PFSK-1 (cell line): Measurements from ENCODE around the gene RFPL4A.

Experiments used
- POLR2AphosphoS5 ChIP-seq: IDR thresholded peaks from 2 replicates; pipeline ENCODE4 v1.6.1; 2012; ENCODE audit warnings: low read depth, mild to moderate bottlenecking, control low read depth, low read length, moderate library complexity
- TF ChIP-seq, protein P1 (sequence below), 2 experiments: IDR thresholded peaks; 2 replicates each; pipeline versions ENCODE4 v1.6.1 to v1.8.0; 2011 to 2012; ENCODE audit warnings: low read depth in 2 of 2, low read length in 2 of 2, control low read depth in 1 of 2, inconsistent platforms in 1 of 2, mild to moderate bottlenecking in 1 of 2, moderate library complexity in 1 of 2; ENCODE audit not compliant: insufficient read depth in 1 of 2

DNA sequence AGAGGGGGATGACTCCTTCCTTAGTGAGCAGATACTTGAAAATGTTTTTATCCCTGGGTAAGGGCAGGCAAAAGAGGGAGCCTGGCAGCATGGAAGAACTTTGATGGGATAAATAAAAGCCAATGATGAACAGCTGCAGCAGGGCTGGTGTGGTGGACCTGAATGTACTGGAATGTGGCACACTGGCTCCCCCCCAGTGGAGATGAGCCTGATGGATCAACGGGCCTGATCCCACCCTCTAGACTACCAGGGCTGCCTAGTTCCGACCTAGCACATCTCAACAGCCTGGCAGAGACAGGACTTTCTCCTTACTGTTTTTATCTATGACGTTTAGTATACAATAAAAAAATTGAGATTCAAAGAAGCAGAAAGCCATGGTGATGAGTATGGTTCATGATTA, 52.4 kb downstream of the RFPL4A start:
- TF ChIP-seq, protein P1, sequence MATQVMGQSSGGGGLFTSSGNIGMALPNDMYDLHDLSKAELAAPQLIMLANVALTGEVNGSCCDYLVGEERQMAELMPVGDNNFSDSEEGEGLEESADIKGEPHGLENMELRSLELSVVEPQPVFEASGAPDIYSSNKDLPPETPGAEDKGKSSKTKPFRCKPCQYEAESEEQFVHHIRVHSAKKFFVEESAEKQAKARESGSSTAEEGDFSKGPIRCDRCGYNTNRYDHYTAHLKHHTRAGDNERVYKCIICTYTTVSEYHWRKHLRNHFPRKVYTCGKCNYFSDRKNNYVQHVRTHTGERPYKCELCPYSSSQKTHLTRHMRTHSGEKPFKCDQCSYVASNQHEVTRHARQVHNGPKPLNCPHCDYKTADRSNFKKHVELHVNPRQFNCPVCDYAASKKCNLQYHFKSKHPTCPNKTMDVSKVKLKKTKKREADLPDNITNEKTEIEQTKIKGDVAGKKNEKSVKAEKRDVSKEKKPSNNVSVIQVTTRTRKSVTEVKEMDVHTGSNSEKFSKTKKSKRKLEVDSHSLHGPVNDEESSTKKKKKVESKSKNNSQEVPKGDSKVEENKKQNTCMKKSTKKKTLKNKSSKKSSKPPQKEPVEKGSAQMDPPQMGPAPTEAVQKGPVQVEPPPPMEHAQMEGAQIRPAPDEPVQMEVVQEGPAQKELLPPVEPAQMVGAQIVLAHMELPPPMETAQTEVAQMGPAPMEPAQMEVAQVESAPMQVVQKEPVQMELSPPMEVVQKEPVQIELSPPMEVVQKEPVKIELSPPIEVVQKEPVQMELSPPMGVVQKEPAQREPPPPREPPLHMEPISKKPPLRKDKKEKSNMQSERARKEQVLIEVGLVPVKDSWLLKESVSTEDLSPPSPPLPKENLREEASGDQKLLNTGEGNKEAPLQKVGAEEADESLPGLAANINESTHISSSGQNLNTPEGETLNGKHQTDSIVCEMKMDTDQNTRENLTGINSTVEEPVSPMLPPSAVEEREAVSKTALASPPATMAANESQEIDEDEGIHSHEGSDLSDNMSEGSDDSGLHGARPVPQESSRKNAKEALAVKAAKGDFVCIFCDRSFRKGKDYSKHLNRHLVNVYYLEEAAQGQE (IDR thresholded peaks at IDR 0.05; ENCODE audit: insufficient read depth in 1 of 2, low read depth in 2 of 2, low read length in 2 of 2), result no peak
- TF ChIP-seq POLR2AphosphoS5, result no peak
